ENCODE data around the gene MOV10L1. TPM values are rescaled to one million over a fixed set of nuclear protein-coding genes. Genes with fewer than 3 reads are reported as not detected.
A peak's percentile ranks its signal among the peaks of the same experiment; 100 is the strongest.

The MOV10L1 gene
- total RNA-seq, 1 donor from 2014 or later, result not detected

GRCh38 chr22:50171965-50172421 is 82.2 kb downstream of the MOV10L1 start:
- POLR2A ChIA-PET, result interaction anchor here (0.7 to 6.6 kb wide), 4 partner anchors 16 to 88 kb away, joined by 3 to 80 read pairs (median 6); no protein-coding TSS in a partner anchor
- Mint-ChIP-seq H3K4me1 (peaks cover 36% of the 10 kb centered on the region), H3K27me3 (peaks cover 24% of the 10 kb centered on the region), H3K27ac (no peak overlapping the region), H3K9me3 (no peaks in the 10 kb centered on the region), H3K36me3 (ENCODE audit: low read depth) (no peaks in the 10 kb centered on the region), H3K4me3 (no peak overlapping the region)
- CTCF ChIA-PET, result no interaction called here
- no peak for TF ChIP-seq CTCF (IDR thresholded peaks at IDR 0.05)
- ATAC-seq (ENCODE audit: low read depth) (no peak), DNase-seq (no peak)
- intact Hi-C loops (cut with micrococcal nuclease), result loop anchor here (2.0 kb wide), 1 partner anchor 29 kb away; the partner anchor contains the start of gene SELENOO

GRCh38 chr22:50173311-50173982 is 83.6 kb downstream of the MOV10L1 start:
- DNase-seq (no peak), ATAC-seq (ENCODE audit: low read depth) (peak; percentile 78)
- TF ChIP-seq CTCF (IDR thresholded peaks at IDR 0.05), result no peak
- POLR2A ChIA-PET, result interaction anchor here (0.7 to 6.6 kb wide), 6 partner anchors 8 to 454 kb away, joined by 3 to 80 read pairs (median 3); no protein-coding TSS in a partner anchor
- no peaks in the 10 kb centered on the region for H3K9me3 Mint-ChIP-seq
- H3K4me1 Mint-ChIP-seq, result peaks cover 38% of the 10 kb centered on the region
- H3K27ac Mint-ChIP-seq, result peak overlapping the region; percentile 18
- CTCF ChIA-PET, result no interaction called here
- no peaks in the 10 kb centered on the region for H3K36me3 Mint-ChIP-seq (ENCODE audit: low read depth)
- intact Hi-C loops (cut with micrococcal nuclease), result loop anchor here (1.0 to 2.0 kb wide), 3 partner anchors 12 to 27 kb away; partner anchors contain the start of genes SELENOO and TRABD
- no peak overlapping the region for H3K4me3 Mint-ChIP-seq
- peaks cover 18% of the 10 kb centered on the region for H3K27me3 Mint-ChIP-seq

- Mint-ChIP-seq H3K4me3 (no peak overlapping the region), H3K27ac (peak overlapping the region; percentile 12), H3K27me3 (peaks cover 13% of the 10 kb centered on the region), H3K36me3 (ENCODE audit: low read depth) (no peaks in the 10 kb centered on the region), H3K4me1 (peaks cover 34% of the 10 kb centered on the region), H3K9me3 (no peaks in the 10 kb centered on the region)
- TF ChIP-seq CTCF (IDR thresholded peaks at IDR 0.05), result no peak
- intact Hi-C loops (cut with micrococcal nuclease), result loop anchor here (1.0 to 2.0 kb wide), 3 partner anchors 11 to 27 kb away; partner anchors contain the start of genes SELENOO and TRABD
- POLR2A ChIA-PET, result interaction anchor here (0.7 to 6.6 kb wide), 4 partner anchors 9 to 168 kb away, joined by 3 to 80 read pairs (median 3); no protein-coding TSS in a partner anchor
- DNase-seq, result no peak
- ATAC-seq (ENCODE audit: low read depth), result no peak
- CTCF ChIA-PET, result no interaction called here
Measured at GRCh38 chr22:50173983-50174355, 84.2 kb downstream of the MOV10L1 start.

GRCh38 chr22:50174382-50175190 is 84.8 kb downstream of the MOV10L1 start:
- no peak for TF ChIP-seq CTCF (IDR thresholded peaks at IDR 0.05)
- H3K36me3 Mint-ChIP-seq (ENCODE audit: low read depth), result no peaks in the 10 kb centered on the region
- ATAC-seq (ENCODE audit: low read depth), result no peak
- H3K27me3 Mint-ChIP-seq, result peaks cover 11% of the 10 kb centered on the region
- H3K4me3 Mint-ChIP-seq, result no peak overlapping the region
- peaks cover 33% of the 10 kb centered on the region for H3K4me1 Mint-ChIP-seq
- DNase-seq, result no peak
- H3K27ac Mint-ChIP-seq, result no peak overlapping the region
- no peaks in the 10 kb centered on the region for H3K9me3 Mint-ChIP-seq
- POLR2A ChIA-PET, result interaction anchor here (0.9 to 6.6 kb wide), 3 partner anchors 13 to 34 kb away, joined by 3 to 80 read pairs (median 3); no protein-coding TSS in a partner anchor
- CTCF ChIA-PET, result no interaction called here
- intact Hi-C loops (cut with micrococcal nuclease), result no loop called here

- POLR2A ChIA-PET, result interaction anchor here (0.9 to 6.6 kb wide), 3 partner anchors 12 to 33 kb away, joined by 3 to 80 read pairs (median 3); no protein-coding TSS in a partner anchor
- Mint-ChIP-seq H3K9me3 (no peaks in the 10 kb centered on the region), H3K36me3 (ENCODE audit: low read depth) (no peaks in the 10 kb centered on the region), H3K27ac (no peak overlapping the region), H3K4me3 (no peak overlapping the region), H3K27me3 (peaks cover 15% of the 10 kb centered on the region), H3K4me1 (peaks cover 36% of the 10 kb centered on the region)
- CTCF ChIA-PET, result no interaction called here
- intact Hi-C loops (cut with micrococcal nuclease), result no loop called here
- no peak for TF ChIP-seq CTCF (IDR thresholded peaks at IDR 0.05)
- DNase-seq (no peak), ATAC-seq (ENCODE audit: low read depth) (no peak)
Measured at GRCh38 chr22:50175191-50175461, 85.3 kb downstream of the MOV10L1 start.
